ENCODE results near the gene SCD. TPM values are rescaled to one million over a fixed set of nuclear protein-coding genes. Genes with fewer than 3 reads are reported as not detected.

The SCD gene
- total RNA-seq, 1 donor from 2014 or later: 24.9 TPM

DNA sequence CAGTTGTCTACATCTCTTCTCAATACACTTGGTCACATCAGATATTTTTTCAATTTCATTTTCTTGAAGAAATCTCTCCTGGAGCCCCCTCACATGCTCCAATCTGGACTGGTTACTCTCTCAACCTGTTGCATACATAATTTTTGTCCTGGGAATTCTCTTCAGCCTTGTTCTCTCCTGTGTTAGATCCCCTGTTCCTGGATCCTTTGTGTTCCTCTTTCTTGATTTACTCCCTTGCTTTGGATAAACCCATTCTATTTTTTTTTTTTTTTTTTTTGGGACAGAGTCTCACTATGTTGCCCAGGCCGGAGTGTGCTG, 45.6 kb downstream of the SCD start:
- Mint-ChIP-seq H3K9me3 (no peaks in the 10 kb centered on the region), H3K4me1 (peaks cover 2% of the 10 kb centered on the region), H3K27ac (no peak overlapping the region), H3K27me3 (no peaks in the 10 kb centered on the region), H3K36me3 (ENCODE audit: low read depth) (no peaks in the 10 kb centered on the region), H3K4me3 (no peak overlapping the region)
- DNase-seq (no peak), ATAC-seq (ENCODE audit: low read depth) (no peak)
- ChIA-PET CTCF (no interaction called here), POLR2A (interaction anchor here (0.6 kb wide), 1 partner anchor 203 kb away, joined by 3 read pairs; no protein-coding TSS in a partner anchor)
- TF ChIP-seq, protein P1, sequence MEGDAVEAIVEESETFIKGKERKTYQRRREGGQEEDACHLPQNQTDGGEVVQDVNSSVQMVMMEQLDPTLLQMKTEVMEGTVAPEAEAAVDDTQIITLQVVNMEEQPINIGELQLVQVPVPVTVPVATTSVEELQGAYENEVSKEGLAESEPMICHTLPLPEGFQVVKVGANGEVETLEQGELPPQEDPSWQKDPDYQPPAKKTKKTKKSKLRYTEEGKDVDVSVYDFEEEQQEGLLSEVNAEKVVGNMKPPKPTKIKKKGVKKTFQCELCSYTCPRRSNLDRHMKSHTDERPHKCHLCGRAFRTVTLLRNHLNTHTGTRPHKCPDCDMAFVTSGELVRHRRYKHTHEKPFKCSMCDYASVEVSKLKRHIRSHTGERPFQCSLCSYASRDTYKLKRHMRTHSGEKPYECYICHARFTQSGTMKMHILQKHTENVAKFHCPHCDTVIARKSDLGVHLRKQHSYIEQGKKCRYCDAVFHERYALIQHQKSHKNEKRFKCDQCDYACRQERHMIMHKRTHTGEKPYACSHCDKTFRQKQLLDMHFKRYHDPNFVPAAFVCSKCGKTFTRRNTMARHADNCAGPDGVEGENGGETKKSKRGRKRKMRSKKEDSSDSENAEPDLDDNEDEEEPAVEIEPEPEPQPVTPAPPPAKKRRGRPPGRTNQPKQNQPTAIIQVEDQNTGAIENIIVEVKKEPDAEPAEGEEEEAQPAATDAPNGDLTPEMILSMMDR (IDR thresholded peaks at IDR 0.05): no peak
- intact Hi-C loops (cut with micrococcal nuclease): no loop called here

DNA sequence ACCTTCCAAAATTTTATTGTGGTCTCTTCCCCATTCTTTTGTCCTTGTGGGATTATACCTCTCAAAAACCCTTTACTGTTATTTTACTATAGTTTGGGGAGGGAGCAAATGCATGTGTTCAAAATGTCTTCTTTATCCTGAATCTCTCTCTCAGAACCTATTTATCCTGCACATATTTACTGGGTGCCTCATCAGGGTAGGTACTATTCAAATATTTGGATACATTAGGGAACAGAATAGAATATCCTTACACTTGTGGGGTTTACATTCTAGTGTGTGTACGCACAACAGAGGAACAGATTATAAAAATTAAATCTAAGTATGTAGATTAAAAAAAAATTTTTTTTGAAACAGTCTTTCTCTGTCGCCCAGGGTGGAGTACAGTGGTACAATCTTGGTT, 48.6 kb downstream of the SCD start:
- no peaks in the 10 kb centered on the region for H3K36me3 Mint-ChIP-seq (ENCODE audit: low read depth)
- intact Hi-C loops (cut with micrococcal nuclease): no loop called here
- H3K4me3 Mint-ChIP-seq: no peak overlapping the region
- no peaks in the 10 kb centered on the region for H3K27me3 Mint-ChIP-seq
- TF ChIP-seq, protein P1 (IDR thresholded peaks at IDR 0.05): no peak
- H3K4me1 Mint-ChIP-seq: no peaks in the 10 kb centered on the region
- no peak overlapping the region for H3K27ac Mint-ChIP-seq
- CTCF ChIA-PET: no interaction called here
- DNase-seq: no peak
- POLR2A ChIA-PET: no interaction called here
- no peak for ATAC-seq (ENCODE audit: low read depth)
- no peaks in the 10 kb centered on the region for H3K9me3 Mint-ChIP-seq

DNA sequence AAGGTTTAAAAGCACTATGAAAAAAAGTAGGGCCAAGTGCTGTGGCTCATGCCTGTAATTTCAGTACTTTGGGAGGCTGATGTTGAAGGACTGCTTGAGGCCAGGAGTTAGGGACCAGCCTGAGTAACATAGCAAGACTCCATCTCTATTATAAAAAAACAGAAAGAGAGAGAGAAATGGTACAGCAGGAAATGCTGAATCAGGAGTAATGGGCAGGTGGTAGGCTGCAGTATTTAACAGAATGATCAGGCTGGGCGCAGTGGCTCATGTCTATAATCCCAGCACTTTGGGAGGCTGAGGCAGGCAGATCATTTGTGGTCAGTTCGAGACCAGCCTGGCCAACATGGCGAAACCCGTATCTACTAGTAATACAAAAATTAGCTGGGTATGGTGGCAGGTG, 49.6 kb downstream of the SCD start:
- ChIA-PET POLR2A (no interaction called here), CTCF (no interaction called here)
- intact Hi-C loops (cut with micrococcal nuclease): no loop called here
- no peaks in the 10 kb centered on the region for H3K36me3 Mint-ChIP-seq (ENCODE audit: low read depth)
- no peaks in the 10 kb centered on the region for H3K4me1 Mint-ChIP-seq
- TF ChIP-seq, protein P1 (IDR thresholded peaks at IDR 0.05): no peak
- no peak overlapping the region for H3K27ac Mint-ChIP-seq
- no peak overlapping the region for H3K4me3 Mint-ChIP-seq
- no peaks in the 10 kb centered on the region for H3K9me3 Mint-ChIP-seq
- DNase-seq (no peak), ATAC-seq (ENCODE audit: low read depth) (no peak)
- peaks cover 4% of the 10 kb centered on the region for H3K27me3 Mint-ChIP-seq

DNA sequence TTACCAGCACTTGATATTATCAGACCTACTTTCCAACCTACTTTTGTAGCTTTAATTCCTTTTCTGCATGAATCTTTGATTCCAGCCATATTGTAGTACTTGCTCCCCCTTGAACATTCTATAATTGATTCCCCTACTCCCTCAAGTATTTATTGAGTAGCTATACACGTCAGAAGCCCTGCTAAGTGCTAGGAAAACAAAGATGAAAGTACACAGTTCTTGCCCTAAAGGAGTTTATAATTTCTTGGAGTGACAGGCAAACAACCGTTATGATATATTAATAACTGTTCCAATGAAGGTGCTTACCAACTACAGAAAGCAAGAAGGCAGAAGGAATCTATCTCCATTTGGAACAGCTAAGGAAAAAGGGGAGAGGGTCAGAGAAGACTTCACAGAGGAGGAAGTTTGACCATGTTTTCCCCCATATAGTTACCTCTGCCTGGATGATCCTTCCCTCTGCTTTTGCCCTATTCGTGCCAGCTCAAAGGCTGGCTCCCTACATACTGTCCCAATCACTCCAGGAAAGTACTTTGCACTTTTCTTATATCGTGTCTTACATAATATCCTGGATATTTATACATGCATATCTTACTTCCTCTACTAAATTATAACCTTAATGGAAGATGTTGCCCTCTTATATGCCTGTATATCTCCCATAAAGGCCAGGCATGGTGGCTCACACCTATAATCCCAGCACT, 54.7 kb downstream of the SCD start:
- ChIA-PET CTCF (interaction anchor here (0.6 to 1.9 kb wide), 2 partner anchors 32 to 54 kb away, joined by 3 to 4 read pairs; no protein-coding TSS in a partner anchor), POLR2A (no interaction called here)
- ATAC-seq (ENCODE audit: low read depth) (no peak), DNase-seq (no peak)
- Mint-ChIP-seq H3K27me3 (peaks cover 5% of the 10 kb centered on the region), H3K27ac (no peak overlapping the region), H3K4me3 (no peak overlapping the region), H3K9me3 (peaks cover 4% of the 10 kb centered on the region), H3K36me3 (ENCODE audit: low read depth) (no peaks in the 10 kb centered on the region), H3K4me1 (no peaks in the 10 kb centered on the region)
- intact Hi-C loops (cut with micrococcal nuclease): no loop called here
- TF ChIP-seq, protein P1 (IDR thresholded peaks at IDR 0.05): no peak

DNA sequence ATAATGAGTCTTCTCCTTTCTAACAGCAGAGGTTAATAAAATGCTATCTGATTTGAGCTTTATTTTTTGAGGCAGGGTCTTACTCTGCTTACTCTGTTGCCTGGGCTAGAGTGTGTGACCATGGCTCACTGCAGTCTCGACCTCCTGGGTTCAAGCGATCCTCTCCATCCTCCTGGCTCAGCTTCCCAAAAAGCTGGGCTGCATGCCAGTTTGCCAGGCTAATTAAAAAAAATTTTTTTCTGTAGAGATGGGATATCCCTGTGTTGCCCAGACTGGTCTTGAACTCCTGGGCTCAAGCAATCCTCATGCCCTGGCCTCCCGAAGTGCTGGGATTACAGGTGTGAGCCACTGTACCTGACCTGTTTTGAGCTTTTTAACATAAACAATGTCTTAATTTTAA, 56.7 kb downstream of the SCD start:
- no peak for ATAC-seq (ENCODE audit: low read depth)
- DNase-seq: no peak
- peaks cover 5% of the 10 kb centered on the region for H3K9me3 Mint-ChIP-seq
- no peak overlapping the region for H3K4me3 Mint-ChIP-seq
- peaks cover 7% of the 10 kb centered on the region for H3K27me3 Mint-ChIP-seq
- intact Hi-C loops (cut with micrococcal nuclease): no loop called here
- CTCF ChIA-PET: no interaction called here
- TF ChIP-seq, protein P1 (IDR thresholded peaks at IDR 0.05): no peak
- H3K27ac Mint-ChIP-seq: no peak overlapping the region
- POLR2A ChIA-PET: no interaction called here
- no peaks in the 10 kb centered on the region for H3K4me1 Mint-ChIP-seq
- H3K36me3 Mint-ChIP-seq (ENCODE audit: low read depth): no peaks in the 10 kb centered on the region
